Epithelial cell of proximal tubule (primary cell): Measurements from ENCODE around the gene MLLT3. TPM values are rescaled to one million over a fixed set of nuclear protein-coding genes. Genes with fewer than 3 reads are reported as not detected.

Experiments
- DNase-seq: peaks from one replicate; pipeline ENCODE4 v3.0.0-alpha.2; 2011; ENCODE audit warnings: low read depth
- H3K4me3 ChIP-seq: 2 replicates; pipeline ENCODE4 v1.5.1; 2011; ENCODE audit warnings: low read depth, mild to moderate bottlenecking, low read length
- CTCF ChIP-seq: conservative IDR thresholded peaks from 2 replicates; pipeline ENCODE4 v1.5.1; 2012; ENCODE audit warnings: low read depth, mild to moderate bottlenecking, low read length
- total RNA-seq: library from RNA; depleted of rRNA; stranded (reverse); fragments of >200 nt; gene quantifications from 2 replicates; pipeline ENCODE4 v1.2.3, GENCODE V29; 2015

Gene MLLT3
- total RNA-seq, 1 donor from 2014 or later: 29.3 TPM

DNA sequence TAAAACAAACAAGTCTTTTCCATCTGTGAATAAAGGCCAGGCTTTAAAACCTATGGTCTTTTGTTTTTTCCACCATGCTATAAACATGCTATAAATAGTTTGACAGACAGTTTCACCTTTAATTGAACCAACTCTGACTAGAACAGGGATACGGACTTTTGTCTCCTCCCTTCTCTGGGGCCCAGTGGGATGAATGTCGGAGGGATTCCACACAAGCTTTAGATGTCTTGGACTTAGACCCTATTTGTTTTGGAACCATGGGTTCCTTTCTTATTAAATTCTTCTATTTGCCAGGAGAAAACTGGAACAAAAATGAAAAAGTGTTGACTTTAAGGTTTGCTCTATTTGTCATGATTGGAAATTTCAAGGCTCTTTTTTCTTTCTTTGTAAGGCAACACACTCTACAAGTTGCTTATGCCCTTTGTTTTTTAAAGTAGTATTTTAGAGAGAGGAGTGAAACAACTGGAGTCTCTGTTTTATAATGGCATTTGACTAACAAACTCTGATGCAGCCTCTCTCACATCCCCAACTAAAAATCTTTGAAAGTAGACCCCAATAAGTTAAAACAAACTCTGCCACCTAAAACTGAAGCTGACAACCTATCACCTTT lies 145.3 kb downstream of the MLLT3 start:
- DNase-seq: no peak
- no peak for TF ChIP-seq CTCF
- no peak overlapping the region for H3K4me3 ChIP-seq

GRCh38 chr9:20474496-20474895 lies 147.8 kb downstream of the MLLT3 start:
- no peak overlapping the region for H3K4me3 ChIP-seq
- TF ChIP-seq CTCF: no peak
- no peak for DNase-seq

GRCh38 chr9:20473515-20474013 lies 148.7 kb downstream of the MLLT3 start:
- DNase-seq: no peak
- TF ChIP-seq CTCF: no peak
- H3K4me3 ChIP-seq: no peak overlapping the region

- DNase-seq: no peak
- TF ChIP-seq CTCF: no peak
- H3K4me3 ChIP-seq: no peak overlapping the region
These were observed 149.8 kb downstream of the MLLT3 start for GRCh38 chr9:20472342-20473045.

DNA sequence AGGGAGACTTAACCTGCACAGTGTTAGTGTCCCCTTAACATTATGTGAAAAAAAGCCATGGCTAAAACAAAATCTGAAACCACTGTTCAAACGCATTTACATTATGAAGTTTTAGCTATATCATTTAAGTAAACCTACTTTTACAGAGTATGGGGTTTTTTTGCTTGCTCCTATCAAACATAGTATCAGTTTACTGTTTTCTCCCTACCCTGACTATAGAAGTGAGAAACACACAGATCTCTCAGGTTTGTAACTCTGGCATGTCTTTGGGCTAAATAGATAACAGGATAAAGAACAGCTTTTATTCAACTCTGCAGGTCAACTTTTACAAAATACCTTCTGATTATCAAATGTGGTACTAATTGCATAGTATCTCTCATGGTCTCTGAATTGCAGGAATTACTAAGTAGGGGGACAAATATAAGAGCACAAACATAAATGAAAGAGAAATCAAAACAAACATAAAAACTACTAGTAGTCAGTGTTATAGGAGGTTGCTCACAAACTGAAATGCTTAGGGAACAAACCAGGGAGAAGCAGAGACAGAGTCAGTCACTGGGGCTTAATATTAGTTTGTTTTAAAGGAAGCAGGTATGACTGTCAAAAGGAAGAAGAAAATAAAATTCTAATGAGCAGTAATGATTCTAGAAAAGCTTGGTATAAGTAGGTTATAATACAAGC lies 155.8 kb downstream of the MLLT3 start:
- no peak for DNase-seq
- TF ChIP-seq CTCF: no peak
- no peak overlapping the region for H3K4me3 ChIP-seq

- no peak for TF ChIP-seq CTCF
- no peak overlapping the region for H3K4me3 ChIP-seq
- no peak for DNase-seq
These were observed 158.1 kb downstream of the MLLT3 start for GRCh38 chr9:20464242-20464641.

GRCh38 chr9:20463823-20464222 lies 158.5 kb downstream of the MLLT3 start:
- H3K4me3 ChIP-seq: no peak overlapping the region
- no peak for TF ChIP-seq CTCF
- DNase-seq: no peak
